ENCODE data around the gene CCDC167.

Gene CCDC167

GRCh38 chr6:37528541-37528940, 28.8 kb upstream of the CCDC167 start:
- DNase-seq: no peak

GRCh38 chr6:37525460-37526357, 26.0 kb upstream of the CCDC167 start:
- peak; percentile 44 for DNase-seq

- no peak for DNase-seq
Measured at GRCh38 chr6:37524970-37525318, 25.3 kb upstream of the CCDC167 start.

- DNase-seq: peak; percentile 49
Measured at GRCh38 chr6:37524025-37524969, 24.6 kb upstream of the CCDC167 start.

- no peak for DNase-seq
Measured at GRCh38 chr6:37523412-37523811, 23.7 kb upstream of the CCDC167 start.

GRCh38 chr6:37522836-37523235, 23.1 kb upstream of the CCDC167 start:
- no peak for DNase-seq

- DNase-seq: no peak
Measured at GRCh38 chr6:37521674-37522073, 22.0 kb upstream of the CCDC167 start.

GRCh38 chr6:37520926-37521325, 21.2 kb upstream of the CCDC167 start:
- DNase-seq: no peak

GRCh38 chr6:37519461-37519860, 19.8 kb upstream of the CCDC167 start:
- DNase-seq: no peak

- DNase-seq: no peak
Measured at GRCh38 chr6:37518116-37518515, 18.4 kb upstream of the CCDC167 start.

GRCh38 chr6:37517411-37517812, 17.7 kb upstream of the CCDC167 start:
- DNase-seq: peak; percentile 63

GRCh38 chr6:37516920-37517405, 17.3 kb upstream of the CCDC167 start:
- no peak for DNase-seq

- DNase-seq: no peak
Measured at GRCh38 chr6:37516076-37516919, 16.6 kb upstream of the CCDC167 start.

- no peak for DNase-seq
Measured at GRCh38 chr6:37515712-37516075, 16.0 kb upstream of the CCDC167 start.

GRCh38 chr6:37514837-37515236, 15.1 kb upstream of the CCDC167 start:
- DNase-seq: no peak

- DNase-seq: peak; percentile 83
Measured at GRCh38 chr6:37514321-37514771, 14.7 kb upstream of the CCDC167 start.

- DNase-seq: no peak
Measured at GRCh38 chr6:37513576-37513975, 13.9 kb upstream of the CCDC167 start.

GRCh38 chr6:37513155-37513554, 13.5 kb upstream of the CCDC167 start:
- DNase-seq: no peak

- no peak for DNase-seq
Measured at GRCh38 chr6:37512400-37513011, 12.8 kb upstream of the CCDC167 start.

GRCh38 chr6:37511910-37512399, 12.3 kb upstream of the CCDC167 start:
- no peak for DNase-seq

- DNase-seq: no peak
Measured at GRCh38 chr6:37511201-37511600, 11.5 kb upstream of the CCDC167 start.
